ENCODE results near the gene UBE2M.

UBE2M gene

GRCh38 chr19:58585442-58586132, 27.2 kb upstream of the UBE2M start:
- no peak overlapping the region for H3K4ac ChIP-seq (ENCODE audit: low read depth in 1 of 2, low read length in 2 of 2)
- peaks cover 7% of the 10 kb centered on the region for H3K4me1 ChIP-seq (ENCODE audit: control insufficient read depth, insufficient read depth, low read depth, low read length)
- 78% methylated on average over 5 of the region's 6 CpGs for WGBS

GRCh38 chr19:58584498-58585441, 26.4 kb upstream of the UBE2M start:
- no peak overlapping the region for H2AK5ac ChIP-seq (ENCODE audit: low read length, severe bottlenecking)
- no peak overlapping the region for H4K91ac ChIP-seq (ENCODE audit: low read length)
- peaks cover 25 to 37% of the 10 kb centered on the region in 2 experiments for H3K36me3 ChIP-seq (ENCODE audit: control insufficient read depth in 1 of 2, insufficient read depth in 2 of 2, low read depth in 1 of 2, low read length in 2 of 2)
- H2BK15ac ChIP-seq (ENCODE audit: low read depth, poor library complexity, severe bottlenecking), result no peak overlapping the region
- no peaks in the 10 kb centered on the region for H3K9me3 ChIP-seq (ENCODE audit: control insufficient read depth, low read length)
- no peak overlapping the region for H2BK120ac ChIP-seq (ENCODE audit: low read depth, low read length)
- H3K4me2 ChIP-seq (ENCODE audit: low read length, poor library complexity, severe bottlenecking), result no peak overlapping the region
- DNase-seq, result no peak
- no peak overlapping the region for H3K4me3 ChIP-seq (ENCODE audit: insufficient read depth in 1 of 2, low read depth in 1 of 2, low read length in 2 of 2)
- H3K4ac ChIP-seq (ENCODE audit: low read depth in 1 of 2, low read length in 2 of 2), result no peak overlapping the region
- H3K9ac ChIP-seq (ENCODE audit: low read length), result peak overlapping the region; percentile 22
- no peak overlapping the region for H3K18ac ChIP-seq (ENCODE audit: low read depth in 1 of 2, low read length in 2 of 2)
- 81% methylated on average over 5 of the region's 9 CpGs for WGBS
- no peak overlapping the region for H2AFZ ChIP-seq (ENCODE audit: low read depth, low read length)
- H3K79me1 ChIP-seq (replicated peaks; ENCODE audit: low read length, poor library complexity, severe bottlenecking), result peaks cover 21% of the 10 kb centered on the region
- peak overlapping the region; percentile 12 for H4K8ac ChIP-seq (ENCODE audit: low read length)
- H3K27me3 ChIP-seq (ENCODE audit: control insufficient read depth in 1 of 2, insufficient read depth in 1 of 2, low read length in 2 of 2), result no peaks in the 10 kb centered on the region
- H3K14ac ChIP-seq (ENCODE audit: low read length in 2 of 2), result no peak overlapping the region
- no peak overlapping the region for H2BK5ac ChIP-seq (ENCODE audit: low read depth, low read length, poor library complexity, severe bottlenecking)
- H3K23ac ChIP-seq (ENCODE audit: low read length in 2 of 2), result peak overlapping the region in 1 of 2 experiments; percentile 24
- no peak overlapping the region for H3K27ac ChIP-seq (ENCODE audit: low read length, poor library complexity, severe bottlenecking)
- H3K4me1 ChIP-seq (ENCODE audit: control insufficient read depth, insufficient read depth, low read depth, low read length), result peaks cover 7% of the 10 kb centered on the region
- no peak overlapping the region for H2BK12ac ChIP-seq (ENCODE audit: low read length in 2 of 2)

More at GRCh38 chr19:58585442-58586132, 27.2 kb upstream of the UBE2M start:
- Histone ChIP-seq H2BK5ac (ENCODE audit: low read depth, low read length, poor library complexity, severe bottlenecking) (no peak overlapping the region), H2BK120ac (ENCODE audit: low read depth, low read length) (no peak overlapping the region), H3K9ac (ENCODE audit: low read length) (peak overlapping the region; percentile 22), H3K23ac (ENCODE audit: low read length in 2 of 2) (no peak overlapping the region), H3K79me1 (replicated peaks; ENCODE audit: low read length, poor library complexity, severe bottlenecking) (peaks cover 21% of the 10 kb centered on the region), H2BK15ac (ENCODE audit: low read depth, poor library complexity, severe bottlenecking) (no peak overlapping the region), H4K8ac (ENCODE audit: low read length) (peak overlapping the region; percentile 12), H3K27me3 (ENCODE audit: control insufficient read depth in 1 of 2, insufficient read depth in 1 of 2, low read length in 2 of 2) (no peaks in the 10 kb centered on the region), H3K9me3 (ENCODE audit: control insufficient read depth, low read length) (no peaks in the 10 kb centered on the region), H3K4me3 (ENCODE audit: insufficient read depth in 1 of 2, low read depth in 1 of 2, low read length in 2 of 2) (no peak overlapping the region), H4K91ac (ENCODE audit: low read length) (peak overlapping the region; percentile 91), H3K18ac (ENCODE audit: low read depth in 1 of 2, low read length in 2 of 2) (peak overlapping the region; percentile 67 to 74), H2BK12ac (ENCODE audit: low read length in 2 of 2) (peak overlapping the region; percentile 15 to 74), H3K27ac (ENCODE audit: low read length, poor library complexity, severe bottlenecking) (no peak overlapping the region), H3K4me2 (ENCODE audit: low read length, poor library complexity, severe bottlenecking) (no peak overlapping the region), H3K36me3 (ENCODE audit: control insufficient read depth in 1 of 2, insufficient read depth in 2 of 2, low read depth in 1 of 2, low read length in 2 of 2) (peaks cover 25 to 37% of the 10 kb centered on the region in 2 experiments), H2AFZ (ENCODE audit: low read depth, low read length) (no peak overlapping the region), H2AK5ac (ENCODE audit: low read length, severe bottlenecking) (no peak overlapping the region), H3K14ac (ENCODE audit: low read length in 2 of 2) (no peak overlapping the region)
- no peak for DNase-seq

GRCh38 chr19:58582985-58583384, 24.6 kb upstream of the UBE2M start:
- Histone ChIP-seq H2BK15ac (ENCODE audit: low read depth, poor library complexity, severe bottlenecking) (no peak overlapping the region), H3K9me3 (ENCODE audit: control insufficient read depth, low read length) (no peaks in the 10 kb centered on the region), H2BK5ac (ENCODE audit: low read depth, low read length, poor library complexity, severe bottlenecking) (no peak overlapping the region), H2AK5ac (ENCODE audit: low read length, severe bottlenecking) (no peak overlapping the region), H3K18ac (ENCODE audit: low read depth in 1 of 2, low read length in 2 of 2) (no peak overlapping the region), H3K14ac (ENCODE audit: low read length in 2 of 2) (no peak overlapping the region), H4K8ac (ENCODE audit: low read length) (no peak overlapping the region), H3K4me1 (ENCODE audit: control insufficient read depth, insufficient read depth, low read depth, low read length) (peaks cover 13% of the 10 kb centered on the region), H3K79me1 (replicated peaks; ENCODE audit: low read length, poor library complexity, severe bottlenecking) (peaks cover 28% of the 10 kb centered on the region), H2BK12ac (ENCODE audit: low read length in 2 of 2) (no peak overlapping the region), H3K27ac (ENCODE audit: low read length, poor library complexity, severe bottlenecking) (no peak overlapping the region), H3K27me3 (ENCODE audit: control insufficient read depth in 1 of 2, insufficient read depth in 1 of 2, low read length in 2 of 2) (no peaks in the 10 kb centered on the region), H2AFZ (ENCODE audit: low read depth, low read length) (no peak overlapping the region), H3K4me2 (ENCODE audit: low read length, poor library complexity, severe bottlenecking) (no peak overlapping the region), H3K4me3 (ENCODE audit: insufficient read depth in 1 of 2, low read depth in 1 of 2, low read length in 2 of 2) (no peak overlapping the region), H2BK120ac (ENCODE audit: low read depth, low read length) (no peak overlapping the region), H3K9ac (ENCODE audit: low read length) (no peak overlapping the region), H4K91ac (ENCODE audit: low read length) (no peak overlapping the region), H3K23ac (ENCODE audit: low read length in 2 of 2) (no peak overlapping the region), H3K36me3 (ENCODE audit: control insufficient read depth in 1 of 2, insufficient read depth in 2 of 2, low read depth in 1 of 2, low read length in 2 of 2) (peaks cover 33 to 41% of the 10 kb centered on the region in 2 experiments), H3K4ac (ENCODE audit: low read depth in 1 of 2, low read length in 2 of 2) (no peak overlapping the region)
- DNase-seq, result no peak
- 99% methylated on average over 6 of the region's 6 CpGs for WGBS

Data from mesenchymal stem cell (in vitro differentiated cells and primary cell).